GM18526 (cell line): ENCODE results near the gene GRAP.
"Not testable (repeated sequence)": the region's sequence is repeated elsewhere in the genome, so short reads cannot be mapped to it uniquely, and the experiment has no call there.

Experiments
- POLR2A ChIP-seq: IDR thresholded peaks from 3 replicates; pipeline ENCODE4 v1.6.1; 2011; ENCODE audit not compliant: insufficient read length; ENCODE audit errors: extremely low read depth

Gene GRAP

GRCh38 chr17:19046782-19047375, at the start of gene GRAP:
TSS of gene GRAP (minus strand) at chr17:19046957. CDS start at chr17:19046926, 31 bp downstream.
- TF ChIP-seq POLR2A: not testable (repeated sequence)

GRCh38 chr17:19063326-19063956, 16.7 kb upstream of the GRAP start:
- TF ChIP-seq POLR2A: peak; percentile 48

GRCh38 chr17:19024101-19025078, 22.4 kb downstream of the GRAP start:
- no peak for TF ChIP-seq POLR2A

- no peak for TF ChIP-seq POLR2A
Observed at GRCh38 chr17:19023209-19023999, 23.4 kb downstream of the GRAP start.

- TF ChIP-seq POLR2A: no peak
Observed at GRCh38 chr17:19022747-19023146, 24.0 kb downstream of the GRAP start.

GRCh38 chr17:19022128-19022527, 24.6 kb downstream of the GRAP start:
- TF ChIP-seq POLR2A: no peak

GRCh38 chr17:19021622-19022083, 25.1 kb downstream of the GRAP start:
- no peak for TF ChIP-seq POLR2A

- TF ChIP-seq POLR2A: no peak
Observed at GRCh38 chr17:19020016-19020415, 26.7 kb downstream of the GRAP start.

- TF ChIP-seq POLR2A: no peak
Observed at GRCh38 chr17:19019041-19019941, 27.5 kb downstream of the GRAP start.

- TF ChIP-seq POLR2A: no peak
Observed at GRCh38 chr17:19018600-19018950, 28.2 kb downstream of the GRAP start.

GRCh38 chr17:19017804-19018599, 28.8 kb downstream of the GRAP start:
- TF ChIP-seq POLR2A: no peak

- no peak for TF ChIP-seq POLR2A
Observed at GRCh38 chr17:19017401-19017800, 29.4 kb downstream of the GRAP start.

GRCh38 chr17:19016881-19017280, 29.9 kb downstream of the GRAP start:
- no peak for TF ChIP-seq POLR2A
